SK-N-SH treated with all-trans-retinoic acid at 6 μM for 48 hours (cell line): ENCODE data around the gene AGL.

Experiments
- ARNTL ChIP-seq: fragments of 450-650 bp; formaldehyde crosslinking; IDR thresholded peaks from 2 replicates; pipeline ENCODE4 v1.5.0; 2020; ENCODE audit warnings: low read depth, mild to moderate bottlenecking, moderate library complexity, borderline replicate concordance
- BACH2 ChIP-seq: fragments of 250-450 bp; sonication (Bioruptor Pico); IDR thresholded peaks from 2 replicates; pipeline ENCODE4 v1.9.0; 2021; ENCODE audit warnings: mild to moderate bottlenecking, borderline replicate concordance
- ISL1 ChIP-seq: fragments of 250-450 bp; sonication (Bioruptor Pico); IDR thresholded peaks from 2 replicates; pipeline ENCODE4 v2.1.2; 2022; ENCODE audit warnings: mild to moderate bottlenecking, moderate library complexity
- OSR1 ChIP-seq: fragments of 250-450 bp; sonication (Bioruptor Pico); IDR thresholded peaks from 2 replicates; pipeline ENCODE4 v1.8.0; 2022; ENCODE audit warnings: moderate library complexity, mild to moderate bottlenecking, inconsistent platforms
- PPARA ChIP-seq: fragments of 250-450 bp; sonication (Bioruptor Pico); IDR thresholded peaks from 2 replicates; pipeline ENCODE4 v1.5.0; 2020; ENCODE audit warnings: mild to moderate bottlenecking, borderline replicate concordance
- SNAI2 ChIP-seq: fragments of 250-450 bp; sonication (Bioruptor Pico); IDR thresholded peaks from 2 replicates; pipeline ENCODE4 v1.5.0; 2020; ENCODE audit warnings: mild to moderate bottlenecking, moderate library complexity
- TCF4 ChIP-seq: fragments of 250-450 bp; sonication (Bioruptor Pico); IDR thresholded peaks from 2 replicates; pipeline ENCODE4 v1.8.0; 2021; ENCODE audit warnings: mild to moderate bottlenecking, moderate library complexity, borderline replicate concordance
- ZFP3 ChIP-seq: fragments of 250-450 bp; sonication (Bioruptor Pico); IDR thresholded peaks from 2 replicates; pipeline ENCODE4 v1.5.0; 2020; ENCODE audit warnings: mild to moderate bottlenecking, moderate library complexity
- TF ChIP-seq, protein P1 (sequence below): fragments of 250-450 bp; sonication (Bioruptor Pico); IDR thresholded peaks from 2 replicates; pipeline ENCODE4 v1.5.1; 2021; ENCODE audit warnings: mild to moderate bottlenecking, moderate library complexity
- TF ChIP-seq, protein P2 (sequence below): fragments of 250-450 bp; sonication (Bioruptor Pico); IDR thresholded peaks from 2 replicates; pipeline ENCODE4 v1.8.0; 2020; ENCODE audit warnings: mild to moderate bottlenecking, moderate library complexity, borderline replicate concordance
- TF ChIP-seq, protein P3 (sequence below): fragments of 250-450 bp; sonication (Bioruptor Pico); IDR thresholded peaks from 2 replicates; pipeline ENCODE4 v1.5.0; 2020; ENCODE audit warnings: mild to moderate bottlenecking, moderate library complexity
- TF ChIP-seq, protein P4 (sequence below): fragments of 250-450 bp; sonication (Bioruptor Pico); IDR thresholded peaks from 2 replicates; pipeline ENCODE4 v1.8.0; 2021; ENCODE audit warnings: low read depth, mild to moderate bottlenecking, moderate library complexity, borderline replicate concordance

DNA sequence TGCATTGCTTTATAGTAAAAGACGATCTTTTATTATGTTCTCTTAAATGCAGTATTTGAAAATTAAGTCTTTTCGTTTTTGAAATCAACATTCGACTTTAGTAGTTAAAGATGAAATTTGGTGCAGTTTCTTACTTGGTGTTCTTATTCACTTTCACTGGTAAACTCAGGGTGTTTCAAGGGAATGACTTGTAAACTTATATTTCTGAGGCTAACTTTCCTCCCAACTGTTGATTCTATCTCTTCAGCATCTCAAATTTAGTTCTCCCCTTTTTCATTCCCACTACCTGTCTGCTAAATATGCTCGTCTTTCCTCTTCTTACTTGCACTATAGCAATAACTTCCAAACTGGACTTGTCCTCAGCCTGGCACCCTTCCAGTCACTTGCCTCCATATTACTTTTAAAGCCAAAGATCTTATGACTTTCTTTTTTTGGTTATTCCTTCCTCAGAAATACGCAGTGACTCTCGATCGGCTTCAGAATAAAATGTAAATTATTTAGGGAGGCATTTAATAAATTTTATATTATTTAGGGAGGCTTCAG, 120.6 kb downstream of the AGL start:
- TF ChIP-seq ISL1 (CRISPR knock-in tag) (no peak), ARNTL (CRISPR knock-in tag) (no peak), TCF4 (CRISPR knock-in tag) (no peak), OSR1 (no peak), ZFP3 (no peak), PPARA (CRISPR knock-in tag) (no peak), SNAI2 (CRISPR knock-in tag) (no peak), BACH2 (CRISPR knock-in tag) (no peak)
- TF ChIP-seq, protein P1, sequence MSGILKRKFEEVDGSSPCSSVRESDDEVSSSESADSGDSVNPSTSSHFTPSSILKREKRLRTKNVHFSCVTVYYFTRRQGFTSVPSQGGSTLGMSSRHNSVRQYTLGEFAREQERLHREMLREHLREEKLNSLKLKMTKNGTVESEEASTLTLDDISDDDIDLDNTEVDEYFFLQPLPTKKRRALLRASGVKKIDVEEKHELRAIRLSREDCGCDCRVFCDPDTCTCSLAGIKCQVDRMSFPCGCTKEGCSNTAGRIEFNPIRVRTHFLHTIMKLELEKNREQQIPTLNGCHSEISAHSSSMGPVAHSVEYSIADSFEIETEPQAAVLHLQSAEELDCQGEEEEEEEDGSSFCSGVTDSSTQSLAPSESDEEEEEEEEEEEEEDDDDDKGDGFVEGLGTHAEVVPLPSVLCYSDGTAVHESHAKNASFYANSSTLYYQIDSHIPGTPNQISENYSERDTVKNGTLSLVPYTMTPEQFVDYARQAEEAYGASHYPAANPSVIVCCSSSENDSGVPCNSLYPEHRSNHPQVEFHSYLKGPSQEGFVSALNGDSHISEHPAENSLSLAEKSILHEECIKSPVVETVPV, result no peak
- TF ChIP-seq, protein P2, sequence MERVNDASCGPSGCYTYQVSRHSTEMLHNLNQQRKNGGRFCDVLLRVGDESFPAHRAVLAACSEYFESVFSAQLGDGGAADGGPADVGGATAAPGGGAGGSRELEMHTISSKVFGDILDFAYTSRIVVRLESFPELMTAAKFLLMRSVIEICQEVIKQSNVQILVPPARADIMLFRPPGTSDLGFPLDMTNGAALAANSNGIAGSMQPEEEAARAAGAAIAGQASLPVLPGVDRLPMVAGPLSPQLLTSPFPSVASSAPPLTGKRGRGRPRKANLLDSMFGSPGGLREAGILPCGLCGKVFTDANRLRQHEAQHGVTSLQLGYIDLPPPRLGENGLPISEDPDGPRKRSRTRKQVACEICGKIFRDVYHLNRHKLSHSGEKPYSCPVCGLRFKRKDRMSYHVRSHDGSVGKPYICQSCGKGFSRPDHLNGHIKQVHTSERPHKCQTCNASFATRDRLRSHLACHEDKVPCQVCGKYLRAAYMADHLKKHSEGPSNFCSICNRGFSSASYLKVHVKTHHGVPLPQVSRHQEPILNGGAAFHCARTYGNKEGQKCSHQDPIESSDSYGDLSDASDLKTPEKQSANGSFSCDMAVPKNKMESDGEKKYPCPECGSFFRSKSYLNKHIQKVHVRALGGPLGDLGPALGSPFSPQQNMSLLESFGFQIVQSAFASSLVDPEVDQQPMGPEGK, result no peak
- TF ChIP-seq, protein P3, sequence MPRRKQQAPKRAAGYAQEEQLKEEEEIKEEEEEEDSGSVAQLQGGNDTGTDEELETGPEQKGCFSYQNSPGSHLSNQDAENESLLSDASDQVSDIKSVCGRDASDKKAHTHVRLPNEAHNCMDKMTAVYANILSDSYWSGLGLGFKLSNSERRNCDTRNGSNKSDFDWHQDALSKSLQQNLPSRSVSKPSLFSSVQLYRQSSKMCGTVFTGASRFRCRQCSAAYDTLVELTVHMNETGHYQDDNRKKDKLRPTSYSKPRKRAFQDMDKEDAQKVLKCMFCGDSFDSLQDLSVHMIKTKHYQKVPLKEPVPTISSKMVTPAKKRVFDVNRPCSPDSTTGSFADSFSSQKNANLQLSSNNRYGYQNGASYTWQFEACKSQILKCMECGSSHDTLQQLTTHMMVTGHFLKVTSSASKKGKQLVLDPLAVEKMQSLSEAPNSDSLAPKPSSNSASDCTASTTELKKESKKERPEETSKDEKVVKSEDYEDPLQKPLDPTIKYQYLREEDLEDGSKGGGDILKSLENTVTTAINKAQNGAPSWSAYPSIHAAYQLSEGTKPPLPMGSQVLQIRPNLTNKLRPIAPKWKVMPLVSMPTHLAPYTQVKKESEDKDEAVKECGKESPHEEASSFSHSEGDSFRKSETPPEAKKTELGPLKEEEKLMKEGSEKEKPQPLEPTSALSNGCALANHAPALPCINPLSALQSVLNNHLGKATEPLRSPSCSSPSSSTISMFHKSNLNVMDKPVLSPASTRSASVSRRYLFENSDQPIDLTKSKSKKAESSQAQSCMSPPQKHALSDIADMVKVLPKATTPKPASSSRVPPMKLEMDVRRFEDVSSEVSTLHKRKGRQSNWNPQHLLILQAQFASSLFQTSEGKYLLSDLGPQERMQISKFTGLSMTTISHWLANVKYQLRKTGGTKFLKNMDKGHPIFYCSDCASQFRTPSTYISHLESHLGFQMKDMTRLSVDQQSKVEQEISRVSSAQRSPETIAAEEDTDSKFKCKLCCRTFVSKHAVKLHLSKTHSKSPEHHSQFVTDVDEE (CRISPR knock-in tag), result no peak
- TF ChIP-seq, protein P4, sequence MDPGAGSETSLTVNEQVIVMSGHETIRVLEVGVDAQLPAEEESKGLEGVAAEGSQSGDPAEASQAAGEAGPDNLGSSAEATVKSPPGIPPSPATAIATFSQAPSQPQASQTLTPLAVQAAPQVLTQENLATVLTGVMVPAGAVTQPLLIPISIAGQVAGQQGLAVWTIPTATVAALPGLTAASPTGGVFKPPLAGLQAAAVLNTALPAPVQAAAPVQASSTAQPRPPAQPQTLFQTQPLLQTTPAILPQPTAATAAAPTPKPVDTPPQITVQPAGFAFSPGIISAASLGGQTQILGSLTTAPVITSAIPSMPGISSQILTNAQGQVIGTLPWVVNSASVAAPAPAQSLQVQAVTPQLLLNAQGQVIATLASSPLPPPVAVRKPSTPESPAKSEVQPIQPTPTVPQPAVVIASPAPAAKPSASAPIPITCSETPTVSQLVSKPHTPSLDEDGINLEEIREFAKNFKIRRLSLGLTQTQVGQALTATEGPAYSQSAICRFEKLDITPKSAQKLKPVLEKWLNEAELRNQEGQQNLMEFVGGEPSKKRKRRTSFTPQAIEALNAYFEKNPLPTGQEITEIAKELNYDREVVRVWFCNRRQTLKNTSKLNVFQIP, result no peak
